HUES64 (cell line): ENCODE measurements around the gene UCHL1.
"Not testable (repeated sequence)": the region's sequence is repeated elsewhere in the genome, so short reads cannot be mapped to it uniquely, and the experiment has no call there.

Experiments
- H3K27ac ChIP-seq: 2 replicates; pipeline ENCODE4 v1.7.0; 2013; ENCODE audit warnings: low read depth, low read length, inconsistent platforms
- H3K27me3 ChIP-seq: 2 replicates; pipeline ENCODE4 v1.6.1; 2013; ENCODE audit warnings: mild to moderate bottlenecking, low read length; ENCODE audit not compliant: insufficient read depth
- H3K36me3 ChIP-seq: 2 replicates; pipeline ENCODE4 v1.6.1; 2013; ENCODE audit warnings: mild to moderate bottlenecking, low read length; ENCODE audit not compliant: insufficient read depth
- H3K4me1 ChIP-seq: 2 replicates; pipeline ENCODE4 v1.6.1; 2013; ENCODE audit warnings: mild to moderate bottlenecking, low read length, moderate library complexity; ENCODE audit not compliant: insufficient read depth
- H3K4me3 ChIP-seq: 2 replicates; pipeline ENCODE4 v1.5.1; 2013; ENCODE audit warnings: mild to moderate bottlenecking, low read length, moderate library complexity
- H3K9ac ChIP-seq: 2 replicates; pipeline ENCODE4 v1.6.1; 2013; ENCODE audit warnings: mild to moderate bottlenecking, low read depth, low read length
- H3K9me3 ChIP-seq: 2 replicates; pipeline ENCODE4 v1.6.1; 2013; ENCODE audit warnings: low read depth, low read length; ENCODE audit not compliant: insufficient read depth
- WGBS: fragments of 150-250, 120-280 bp; methylation state at CpG from one replicate; pipeline ENCODE4 v1.1.7; 2013; ENCODE audit warnings: missing lambda C conversion rate; 5-methylcytosine and 5-hydroxymethylcytosine counted together

The UCHL1 gene

DNA sequence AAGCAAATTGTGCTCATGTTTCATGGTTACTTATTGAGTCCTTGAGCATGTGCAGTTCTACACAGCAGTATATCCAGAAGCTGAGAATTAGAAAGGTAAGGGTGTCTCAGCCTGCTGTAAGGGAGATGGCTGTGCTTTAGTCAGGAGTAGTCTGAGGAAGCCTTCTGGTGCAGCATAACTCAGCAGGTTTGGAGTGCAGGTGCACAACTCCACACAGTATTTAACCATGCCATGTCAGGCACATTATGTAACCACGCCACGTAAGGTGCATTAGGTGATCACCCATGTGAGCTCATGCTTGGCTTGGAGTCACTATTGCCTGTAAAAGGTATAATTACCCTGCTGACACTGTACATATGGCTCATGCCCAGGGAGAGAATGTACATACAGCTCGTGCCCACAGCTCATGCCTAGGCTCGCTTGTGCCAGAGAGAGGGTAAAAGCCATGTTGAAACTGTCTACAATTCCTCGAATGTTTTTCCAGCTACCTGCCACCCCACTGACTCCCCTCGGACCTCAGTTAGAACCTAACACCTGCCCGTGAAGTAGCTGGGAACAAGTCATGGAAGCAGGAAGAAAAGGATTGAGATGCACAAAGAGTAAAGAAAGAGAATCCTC is 37.8 kb downstream of the UCHL1 start:
- no peaks in the 10 kb centered on the region for H3K4me1 ChIP-seq
- H3K9me3 ChIP-seq = peaks cover 22% of the 10 kb centered on the region
- WGBS = 91% methylated on average over 7 of the region's 7 CpGs
- no peaks in the 10 kb centered on the region for H3K36me3 ChIP-seq
- no peak overlapping the region for H3K27ac ChIP-seq
- H3K9ac ChIP-seq = no peak overlapping the region
- no peaks in the 10 kb centered on the region for H3K27me3 ChIP-seq
- H3K4me3 ChIP-seq = no peak overlapping the region

DNA sequence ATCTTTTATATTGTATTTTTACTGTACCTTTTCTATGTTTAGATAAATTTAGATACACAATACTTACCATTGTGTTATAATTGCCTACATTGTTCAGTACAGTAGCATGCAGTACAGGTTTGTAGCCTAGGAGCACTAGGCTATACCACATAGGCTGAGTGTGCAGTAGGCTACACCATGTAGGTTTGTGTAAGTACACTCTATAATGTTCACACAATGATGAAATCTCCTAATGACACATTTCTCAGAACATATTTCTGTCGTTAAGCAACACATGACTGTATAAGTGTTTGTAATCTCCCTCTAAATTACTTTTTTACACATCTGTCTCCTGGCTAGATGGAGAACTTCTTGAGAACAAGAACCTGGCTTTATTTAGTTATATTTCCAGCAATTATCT is 40.3 kb downstream of the UCHL1 start:
- Histone ChIP-seq H3K27ac (no peak overlapping the region), H3K4me3 (no peak overlapping the region), H3K9ac (no peak overlapping the region), H3K36me3 (no peaks in the 10 kb centered on the region), H3K9me3 (peaks cover 20% of the 10 kb centered on the region), H3K27me3 (no peaks in the 10 kb centered on the region), H3K4me1 (no peaks in the 10 kb centered on the region)
- 88% methylated on average over 1 of the region's 1 CpG for WGBS

DNA sequence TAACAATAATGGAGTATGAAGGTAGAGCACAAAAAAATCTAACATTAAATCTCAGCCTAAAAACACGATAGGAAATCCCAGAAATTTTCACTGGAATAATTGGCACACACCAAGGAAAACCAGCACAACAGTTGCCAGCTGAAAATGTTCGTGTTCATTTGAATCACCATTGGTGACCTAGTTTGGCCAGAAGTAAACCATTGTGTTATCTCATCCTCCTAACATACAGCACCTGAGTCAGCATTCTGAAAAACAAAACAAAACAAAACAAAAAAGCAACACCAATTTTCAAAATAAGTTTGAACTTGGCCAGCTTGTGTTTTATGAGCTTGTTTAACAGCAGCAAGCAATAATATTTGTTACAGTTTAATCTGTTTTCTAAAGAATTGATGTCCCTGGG is 41.1 kb downstream of the UCHL1 start:
- Histone ChIP-seq H3K9ac (no peak overlapping the region), H3K36me3 (no peaks in the 10 kb centered on the region), H3K27me3 (no peaks in the 10 kb centered on the region), H3K9me3 (peaks cover 20% of the 10 kb centered on the region), H3K4me3 (no peak overlapping the region), H3K4me1 (no peaks in the 10 kb centered on the region), H3K27ac (no peak overlapping the region)
- WGBS = 72% methylated on average over 2 of the region's 2 CpGs

DNA sequence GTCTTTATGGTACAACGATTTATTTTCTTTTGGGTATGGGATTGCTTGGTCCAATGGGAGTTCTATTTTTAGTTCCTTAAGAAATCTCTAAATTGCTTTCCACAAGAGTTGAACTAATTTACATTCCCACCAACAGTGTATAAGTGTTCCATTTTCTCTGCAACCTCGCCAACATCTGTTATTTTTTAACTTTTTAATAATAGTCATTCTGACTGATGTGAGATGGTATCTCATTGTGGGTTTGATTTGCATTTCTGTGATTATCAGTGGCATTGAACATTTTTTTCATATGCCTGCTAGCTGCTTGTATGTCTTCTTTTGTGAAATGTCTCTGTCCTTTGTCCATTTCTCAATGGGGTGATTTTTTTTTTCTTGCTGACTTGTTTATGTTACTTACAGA is 42.8 kb downstream of the UCHL1 start:
- Histone ChIP-seq H3K9me3 (peaks cover 13% of the 10 kb centered on the region), H3K4me3 (no peak overlapping the region), H3K36me3 (no peaks in the 10 kb centered on the region), H3K27me3 (no peaks in the 10 kb centered on the region), H3K27ac (no peak overlapping the region), H3K4me1 (no peaks in the 10 kb centered on the region), H3K9ac (no peak overlapping the region)
- WGBS = 100% methylated on average over 1 of the region's 2 CpGs

DNA sequence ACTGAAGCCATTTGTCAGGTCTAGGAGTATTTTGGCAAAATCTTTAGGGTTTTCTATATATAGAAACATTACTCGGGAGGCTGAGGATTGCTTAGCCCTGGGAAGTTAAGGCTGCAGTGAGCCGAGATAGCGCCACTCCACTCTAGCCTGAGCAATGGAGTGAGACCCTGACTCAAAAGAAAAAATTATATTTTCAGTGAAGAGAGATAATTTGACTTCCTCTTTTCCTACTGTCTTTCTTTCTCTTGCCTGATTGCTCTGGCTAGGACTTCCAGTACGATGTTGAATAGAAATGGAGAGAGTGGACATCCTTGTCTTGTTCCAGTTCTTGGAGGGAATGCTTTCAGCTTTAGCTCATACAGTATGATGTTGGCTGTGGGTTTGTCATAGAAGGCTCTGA is 44.4 kb downstream of the UCHL1 start:
- 96% methylated on average over 4 of the region's 4 CpGs for WGBS
- Histone ChIP-seq H3K36me3 (no peaks in the 10 kb centered on the region), H3K4me1 (no peaks in the 10 kb centered on the region), H3K9me3 (no peaks in the 10 kb centered on the region), H3K27me3 (no peaks in the 10 kb centered on the region), H3K9ac (no peak overlapping the region), H3K27ac (no peak overlapping the region), H3K4me3 (no peak overlapping the region)

DNA sequence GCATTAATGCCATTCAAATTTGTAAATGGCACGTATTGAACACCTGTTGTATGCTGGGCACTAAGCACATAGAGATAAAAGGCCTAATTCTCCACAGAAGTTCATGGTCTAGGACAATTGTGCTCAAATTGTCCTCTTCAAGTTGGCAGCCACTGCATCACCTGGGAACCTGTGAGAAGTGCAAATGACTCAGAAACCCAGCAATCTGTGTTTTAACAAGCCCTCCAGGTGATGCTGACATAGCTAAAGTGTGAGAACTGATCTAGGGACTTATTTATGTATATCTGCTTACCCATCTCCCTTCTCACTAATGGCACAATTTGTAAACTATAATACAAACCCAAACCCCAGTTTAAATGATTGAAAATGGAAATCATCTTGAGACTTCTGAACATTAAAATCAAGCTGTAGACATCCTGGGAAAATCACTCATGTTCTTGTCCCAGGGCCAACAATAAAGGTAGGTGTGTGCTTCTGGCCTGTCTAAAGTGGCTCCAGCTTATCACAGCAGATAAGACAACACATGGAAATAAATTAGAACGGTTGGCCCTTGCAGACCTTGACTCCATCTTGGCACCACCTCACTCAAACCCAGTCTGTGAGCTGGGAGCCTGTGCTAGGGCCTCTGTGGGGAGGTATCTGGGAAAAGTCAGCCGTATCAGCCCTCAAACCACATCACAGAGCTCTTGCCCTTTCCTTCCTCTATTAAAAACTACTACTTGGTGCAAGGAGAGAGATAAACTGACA is 46.8 kb downstream of the UCHL1 start:
- no peak overlapping the region for H3K9ac ChIP-seq
- H3K9me3 ChIP-seq = no peaks in the 10 kb centered on the region
- H3K27me3 ChIP-seq = no peaks in the 10 kb centered on the region
- 81% methylated on average over 2 of the region's 3 CpGs for WGBS
- no peaks in the 10 kb centered on the region for H3K4me1 ChIP-seq
- H3K4me3 ChIP-seq = no peak overlapping the region
- H3K27ac ChIP-seq = no peak overlapping the region
- H3K36me3 ChIP-seq = no peaks in the 10 kb centered on the region

DNA sequence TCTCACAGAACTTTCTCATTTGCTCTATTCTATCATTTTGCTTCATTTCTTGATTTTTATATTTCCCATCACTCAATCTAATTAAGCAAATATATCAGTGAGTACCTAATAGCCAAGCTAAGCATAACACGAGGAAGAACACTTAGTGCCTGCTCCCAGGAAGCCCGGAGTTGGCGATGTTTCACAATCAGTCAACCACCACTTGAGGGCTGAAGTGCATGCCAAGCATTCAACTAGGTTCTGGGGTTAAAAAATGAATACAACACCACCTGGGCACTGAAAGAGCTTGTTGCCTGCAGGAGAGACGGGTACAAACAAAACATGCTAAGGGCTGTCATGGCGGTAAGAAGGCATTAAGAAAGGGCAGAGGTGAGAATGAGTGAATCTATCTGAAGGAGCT is 47.5 kb downstream of the UCHL1 start:
- no peak overlapping the region for H3K9ac ChIP-seq
- no peaks in the 10 kb centered on the region for H3K9me3 ChIP-seq
- H3K27me3 ChIP-seq = no peaks in the 10 kb centered on the region
- H3K36me3 ChIP-seq = no peaks in the 10 kb centered on the region
- no peak overlapping the region for H3K27ac ChIP-seq
- no peak overlapping the region for H3K4me3 ChIP-seq
- H3K4me1 ChIP-seq = no peaks in the 10 kb centered on the region
- WGBS = 97% methylated on average over 5 of the region's 5 CpGs

DNA sequence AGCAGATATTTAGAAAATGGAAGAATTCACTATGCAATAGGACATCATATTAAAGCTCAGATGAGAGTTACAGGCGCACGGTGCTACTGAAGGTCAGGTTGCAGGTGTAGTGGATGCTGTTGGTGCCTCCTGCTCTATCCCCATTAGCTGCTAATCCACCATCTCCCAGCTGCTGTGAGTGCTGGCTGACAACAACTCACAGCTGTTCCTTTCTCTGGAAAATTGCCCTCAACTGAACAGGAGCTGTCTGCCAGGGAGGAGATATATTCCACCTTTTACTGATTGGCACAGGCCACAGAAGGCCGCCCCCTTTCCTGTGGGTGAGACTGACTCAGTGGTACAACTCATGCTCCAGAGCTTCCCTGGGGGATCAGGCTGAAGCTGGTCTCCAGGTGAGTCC is 48.7 kb downstream of the UCHL1 start:
- Histone ChIP-seq H3K36me3 (no peaks in the 10 kb centered on the region), H3K27me3 (no peaks in the 10 kb centered on the region), H3K27ac (no peak overlapping the region), H3K9me3 (no peaks in the 10 kb centered on the region), H3K9ac (no peak overlapping the region), H3K4me1 (no peaks in the 10 kb centered on the region), H3K4me3 (no peak overlapping the region)
- 98% methylated on average over 3 of the region's 3 CpGs for WGBS

DNA sequence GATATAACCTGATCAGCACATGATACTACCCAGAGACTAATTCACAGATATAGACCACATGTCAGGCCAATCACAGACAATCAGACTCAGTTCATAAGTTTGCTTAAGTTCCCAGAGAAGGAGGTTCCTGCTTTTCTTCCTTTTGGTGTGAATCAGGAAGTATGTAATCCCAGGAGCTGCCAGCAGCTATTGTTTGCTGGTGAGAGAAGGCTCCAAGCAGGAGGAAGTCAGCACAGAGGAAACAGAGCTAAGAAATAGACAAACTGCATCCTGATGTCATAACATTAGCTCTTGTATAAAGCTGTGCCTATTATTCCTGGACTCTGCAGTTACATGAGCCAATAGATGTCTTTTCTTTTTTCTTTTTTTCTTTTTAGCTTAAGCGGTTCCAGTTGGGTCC is 50.9 kb downstream of the UCHL1 start:
- no peaks in the 10 kb centered on the region for H3K4me1 ChIP-seq
- no peaks in the 10 kb centered on the region for H3K9me3 ChIP-seq
- no peaks in the 10 kb centered on the region for H3K27me3 ChIP-seq
- H3K4me3 ChIP-seq = no peak overlapping the region
- no peak overlapping the region for H3K27ac ChIP-seq
- no peak overlapping the region for H3K9ac ChIP-seq
- H3K36me3 ChIP-seq = no peaks in the 10 kb centered on the region
- no CpG with 5 or more reads among the region's 1 CpG for WGBS

DNA sequence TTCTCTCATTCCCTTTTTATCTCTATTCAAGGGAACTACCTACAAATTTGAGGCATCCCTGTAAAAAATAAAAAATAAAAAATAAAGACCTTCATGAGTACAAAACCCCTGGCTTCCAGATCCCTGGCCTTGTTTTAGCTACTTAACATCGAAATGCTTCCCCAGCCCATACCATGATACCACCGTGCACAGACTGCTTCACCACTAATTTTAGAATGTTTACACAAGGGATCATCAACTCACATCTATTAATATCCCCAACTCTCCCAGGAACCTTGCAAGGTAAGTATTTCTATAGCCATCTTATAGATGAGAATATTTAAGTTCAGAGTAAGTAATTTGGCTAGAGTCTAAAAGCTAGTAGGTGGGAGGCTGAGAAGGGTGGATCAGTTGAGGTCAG is 51.7 kb downstream of the UCHL1 start:
- Histone ChIP-seq H3K4me1 (no peaks in the 10 kb centered on the region), H3K27ac (no peak overlapping the region), H3K36me3 (no peaks in the 10 kb centered on the region), H3K27me3 (no peaks in the 10 kb centered on the region), H3K9ac (no peak overlapping the region), H3K9me3 (no peaks in the 10 kb centered on the region), H3K4me3 (no peak overlapping the region)
- WGBS = 93% methylated on average over 2 of the region's 2 CpGs

DNA sequence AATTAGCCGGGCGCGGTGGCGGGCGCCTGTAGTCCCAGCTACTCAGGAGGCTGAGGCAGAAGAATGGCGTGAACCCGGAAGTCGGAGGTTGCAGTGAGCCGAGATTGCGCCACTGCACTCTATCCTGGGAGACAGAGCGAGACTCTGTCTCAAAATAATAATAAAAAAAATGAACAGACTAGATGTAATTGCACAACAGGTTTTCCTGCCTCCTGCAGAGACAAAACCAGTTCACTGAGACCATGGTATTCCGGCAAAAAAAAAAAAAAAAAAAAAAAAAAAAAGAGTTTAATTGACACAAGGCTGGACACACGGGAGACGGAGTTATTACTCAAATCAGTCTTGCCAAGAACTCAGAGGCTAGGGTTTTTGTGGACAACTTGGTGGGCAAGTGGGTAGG is 58.7 kb downstream of the UCHL1 start:
- not testable (repeated sequence) for H3K9ac ChIP-seq, H3K36me3 ChIP-seq, H3K4me1 ChIP-seq, H3K4me3 ChIP-seq, H3K9me3 ChIP-seq, H3K27me3 ChIP-seq, H3K27ac ChIP-seq
- WGBS = 97% methylated on average over 14 of the region's 14 CpGs

DNA sequence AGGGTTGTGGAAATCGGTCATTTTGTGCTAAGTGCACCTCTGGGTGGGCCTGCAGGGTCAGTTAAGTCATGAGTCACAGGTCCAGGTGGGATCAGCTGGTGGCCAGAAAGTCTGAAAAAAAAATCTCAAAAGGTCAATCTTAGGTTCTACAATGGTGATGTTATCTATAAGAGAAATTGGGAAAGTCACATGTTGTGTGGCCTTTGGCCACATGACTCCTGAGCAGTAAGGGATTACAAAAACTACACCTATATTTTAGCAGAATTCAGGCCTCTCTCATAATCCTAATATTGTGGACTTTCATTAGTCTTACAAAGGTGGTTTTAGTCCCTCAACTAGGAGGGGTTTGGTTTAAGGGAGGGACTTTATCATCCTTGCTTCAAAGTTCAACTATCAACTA is 59.1 kb downstream of the UCHL1 start:
- Histone ChIP-seq H3K27me3 (no peaks in the 10 kb centered on the region), H3K9ac (no peak overlapping the region), H3K9me3 (no peaks in the 10 kb centered on the region), H3K36me3 (no peaks in the 10 kb centered on the region), H3K4me1 (no peaks in the 10 kb centered on the region), H3K27ac (no peak overlapping the region), H3K4me3 (no peak overlapping the region)
- 97% methylated on average over 1 of the region's 1 CpG for WGBS
